K562 (cell line): ENCODE results near the gene MUCL3. TPM values are rescaled to one million over a fixed set of nuclear protein-coding genes. Genes with fewer than 3 reads are reported as not detected.
A peak's percentile ranks its signal among the peaks of the same experiment; 100 is the strongest.

Experiments
- ATAC-seq: fragments of 200-7000 bp; cut with Tn5 transposase; 3 replicates; pipeline ENCODE4 v1.9.1; 2020; ENCODE audit warnings: moderate library complexity
- BruUV-seq: library from RNA; stranded (reverse); fragments of 400-500 nt; replicated peaks from 2 replicates; lab custom pipeline; 2021; lab: Mats Ljungman, UMichigan
- CTCF ChIA-PET: fragments of 300-600 bp; formaldehyde crosslinking; extraction: SDS; loops from one replicate; lab custom pipeline; 2021; ENCODE audit warnings: low intra/inter-chr PET ratio; lab: Yijun Ruan, JAX
- POLR2A ChIA-PET: fragments of 300-600, 350-650 bp; sonication (Branson Sonifier 250); formaldehyde crosslinking; extraction: SDS; loops from one replicate; lab custom pipeline; 2021; ENCODE audit warnings: antibody characterized with exemption, inconsistent platforms; lab: Yijun Ruan, JAX
- DNase-seq, 4 experiments: peaks; one replicate each; pipeline versions ENCODE4 v3.0.0 to v3.0.0-alpha.2; 2011 to 2018; ENCODE audit warnings: low spot score in 3 of 4, mixed read lengths in 3 of 4; ENCODE audit errors: extremely low read depth in 1 of 4
- FAIRE-seq: peaks from 2 replicates; lab custom pipeline; 2011; peaks lifted over from hg19 to GRCh38; lab: Jason Lieb, UNC
- H2AFZ ChIP-seq: 2 replicates; pipeline ENCODE4 v1.6.0; 2011; ENCODE audit warnings: low read depth, low read length, control low read depth, inconsistent platforms
- H3K27ac ChIP-seq: fragments of 200-600 bp; 3 replicates; pipeline ENCODE4 v1.8.0; 2011; ENCODE audit warnings: low read depth, mild to moderate bottlenecking, control low read depth, inconsistent platforms, low read length, moderate library complexity, mixed read lengths; ENCODE audit errors: extremely low read depth
- H3K27me3 ChIP-seq, 2 experiments: fragments of 300-600 bp in 1 of 2; 2 replicates in 1 of 2; 3 replicates in 1 of 2; pipeline versions ENCODE4 v1.6.0 to v1.8.0; 2011; ENCODE audit warnings: inconsistent platforms in 2 of 2, low read length in 2 of 2, mild to moderate bottlenecking in 1 of 2, mixed read lengths in 1 of 2, moderate library complexity in 1 of 2; ENCODE audit not compliant: control insufficient read depth in 2 of 2, insufficient read depth in 2 of 2
- H3K36me3 ChIP-seq: fragments of 300-600 bp; 3 replicates; pipeline ENCODE4 v1.8.0; 2011; ENCODE audit warnings: mild to moderate bottlenecking, low read length, inconsistent platforms; ENCODE audit not compliant: control insufficient read depth, insufficient read depth
- H3K4me1 ChIP-seq, 2 experiments: fragments of 200-600 bp in 1 of 2; replicated peaks in 1 of 2; 2 replicates in 1 of 2; 3 replicates in 1 of 2; pipeline versions ENCODE4 v1.5.1 to v1.8.0; 2011; ENCODE audit warnings: inconsistent platforms in 2 of 2, low read length in 2 of 2, mild to moderate bottlenecking in 1 of 2, mixed read lengths in 1 of 2, moderate library complexity in 1 of 2; ENCODE audit not compliant: control insufficient read depth in 2 of 2, insufficient read depth in 2 of 2
- H3K4me2 ChIP-seq: 2 replicates; pipeline ENCODE4 v1.6.1; 2011; ENCODE audit warnings: low read length, control low read depth, inconsistent platforms, mixed read lengths; ENCODE audit not compliant: insufficient read depth
- H3K4me3 ChIP-seq: fragments of 200-600 bp; sonication (generic), shearing (Covaris generic); 2 replicates; pipeline ENCODE4 v1.5.1; 2016; ENCODE audit warnings: control low read depth, inconsistent platforms
- H3K79me2 ChIP-seq: fragments of 200-600 bp; 3 replicates; pipeline ENCODE4 v1.8.0; 2011; ENCODE audit warnings: low read length, inconsistent platforms; ENCODE audit not compliant: control insufficient read depth, insufficient read depth
- H3K9ac ChIP-seq, 2 experiments: 2 replicates each; pipeline versions ENCODE4 v1.6.0 to v1.6.1; 2011; ENCODE audit warnings: low read depth in 2 of 2, low read length in 2 of 2, control low read depth in 1 of 2, inconsistent platforms in 1 of 2, mild to moderate bottlenecking in 1 of 2, mixed read lengths in 1 of 2; ENCODE audit not compliant: insufficient read depth in 1 of 2
- H3K9me1 ChIP-seq: one replicate; pipeline ENCODE4 v1.6.0; 2011; ENCODE audit warnings: inconsistent platforms, mild to moderate bottlenecking, low read length, moderate library complexity; ENCODE audit not compliant: control insufficient read depth, insufficient read depth
- H3K9me3 ChIP-seq: replicated peaks from 2 replicates; pipeline ENCODE4 v1.5.1; 2011; ENCODE audit warnings: low read depth, low read length, inconsistent platforms; ENCODE audit not compliant: control insufficient read depth, insufficient read depth
- H4K20me1 ChIP-seq: replicated peaks from 2 replicates; pipeline ENCODE4 v1.6.1; 2011; ENCODE audit warnings: low read length, inconsistent platforms, mixed read lengths; ENCODE audit not compliant: control insufficient read depth, insufficient read depth
- CC2D1A ChIP-seq: fragments of 450-650 bp; IDR thresholded peaks from 2 replicates; pipeline ENCODE4 v1.6.1; 2017; ENCODE audit warnings: mild to moderate bottlenecking
- CTCFL ChIP-seq: IDR thresholded peaks from 2 replicates; pipeline ENCODE4 v1.6.1; 2011; ENCODE audit warnings: borderline replicate concordance, low read depth, mild to moderate bottlenecking, moderate library complexity, low read length; ENCODE audit not compliant: insufficient read depth, poor library complexity, severe bottlenecking
- E2F5 ChIP-seq: sonication (generic); formaldehyde crosslinking; IDR thresholded peaks from 2 replicates; pipeline ENCODE4 v1.8.0; 2022; ENCODE audit warnings: mild to moderate bottlenecking, missing genetic modification reagents
- ETS1 ChIP-seq: conservative IDR thresholded peaks from 2 replicates; pipeline ENCODE4 v1.6.1; 2011; ENCODE audit warnings: low read depth, mild to moderate bottlenecking, low read length; ENCODE audit not compliant: control insufficient read depth
- HDAC3 ChIP-seq: fragments of 450-650 bp; IDR thresholded peaks from 2 replicates; pipeline ENCODE4 v1.6.1; 2018; ENCODE audit warnings: borderline replicate concordance, mild to moderate bottlenecking, moderate library complexity; ENCODE audit not compliant: partially characterized antibody
- MAFK ChIP-seq: IDR thresholded peaks from 2 replicates; pipeline ENCODE4 v1.6.1; 2011; ENCODE audit warnings: low read length, improper control_type of control experiment
- NFRKB ChIP-seq: fragments of 450-650 bp; IDR thresholded peaks from 2 replicates; pipeline ENCODE4 v1.6.1; 2016; ENCODE audit warnings: low read depth
- NR2C2 ChIP-seq, 2 experiments: fragments of 200-800 bp in 1 of 2; sonication (Bioruptor generic) in 1 of 2; sonication (generic) in 1 of 2; formaldehyde crosslinking in 1 of 2; IDR thresholded peaks; 2 replicates each; pipeline versions ENCODE4 v1.6.1 to v1.8.0; 2016 to 2022; ENCODE audit warnings: mild to moderate bottlenecking in 1 of 2, missing compliant biosample characterization in 1 of 2, missing genetic modification characterization in 1 of 2, missing genetic modification reagents in 1 of 2
- PBX2 ChIP-seq, 2 experiments: IDR thresholded peaks in 1 of 2; conservative IDR thresholded peaks in 1 of 2; 2 replicates each; pipeline ENCODE4 v1.6.1; 2016; ENCODE audit warnings: low read depth in 2 of 2, mild to moderate bottlenecking in 1 of 2, missing compliant biosample characterization in 1 of 2, missing genetic modification characterization in 1 of 2, moderate library complexity in 1 of 2
- PTBP1 ChIP-seq: fragments of 200-400 bp; formaldehyde crosslinking; IDR thresholded peaks from 2 replicates; pipeline ENCODE4 v1.6.1; 2017; ENCODE audit warnings: low read depth, low read length
- RBM22 ChIP-seq: fragments of 200-400 bp; formaldehyde crosslinking; IDR thresholded peaks from 2 replicates; pipeline ENCODE4 v1.6.1; 2018; ENCODE audit warnings: low read length, low read depth; ENCODE audit not compliant: poor library complexity, severe bottlenecking
- SIN3B ChIP-seq: fragments of 450-650 bp; IDR thresholded peaks from 2 replicates; pipeline ENCODE4 v1.6.1; 2017; ENCODE audit warnings: low read depth, mild to moderate bottlenecking, moderate library complexity
- SREBF1 ChIP-seq: fragments of 150-350 bp; IDR thresholded peaks from 2 replicates; pipeline ENCODE4 v1.6.1; 2014; ENCODE audit warnings: antibody characterized with exemption, low read depth, low read length, borderline replicate concordance
- ZBTB17 ChIP-seq: fragments of 450-650 bp; formaldehyde crosslinking; IDR thresholded peaks from 2 replicates; pipeline ENCODE4 v1.4.0; 2020; ENCODE audit warnings: mild to moderate bottlenecking
- WGBS: fragments of 100-300 bp; shearing (Covaris generic); methylation state at CpG from one replicate; pipeline ENCODE4 v1.1.6; 2016; ENCODE audit warnings: low coverage, mixed read lengths; ENCODE audit not compliant: insufficient coverage; ENCODE audit errors: missing lambda C conversion rate; 5-methylcytosine and 5-hydroxymethylcytosine counted together
- in situ Hi-C: fragments of 300-500 bp; cut with MboI; formaldehyde crosslinking; loops from 4 replicates; pipeline ENCODE4 v1.15.0; 2018; ENCODE audit warnings: inconsistent platforms, mixed read lengths
- intact Hi-C: fragments of 100-400 bp; cut with micrococcal nuclease; formaldehyde crosslinking; loops from 2 replicates; pipeline ENCODE4 v1.14.2; 2022
- polyA plus RNA-seq, 8 experiments: library from polyadenylated mRNA; depleted of rRNA in 4 of 8; stranded (reverse) in 5 of 8; unstranded in 3 of 8; fragments of >200 nt; fragmentation: Nextera tagmentation in 2 of 8; fragmentation: Illumina TruSeq in 1 of 8; extraction: Ambion mirVana in 2 of 8; extraction: Trizol in 1 of 8; gene quantifications; 2 replicates each; pipeline versions ENCODE4 v1.2.1 to v1.2.3, GENCODE V29; 2011 to 2014; ENCODE audit warnings: inconsistent platforms in 1 of 8, missing spikeins in 1 of 8
- total RNA-seq, 7 experiments: library from RNA; depleted of rRNA in 6 of 7; stranded (reverse); fragments of >200 nt in 6 of 7; fragmentation: Illumina TruSeq in 2 of 7; extraction: Trizol in 2 of 7; gene quantifications; 2 replicates each; pipeline versions ENCODE4 v1.2.1 to v1.2.3, GENCODE V29; 2011 to 2021; ENCODE audit warnings: low replicate concordance in 1 of 7

Gene MUCL3
- total and polyA plus RNA-seq, 9 of the 15 experiments (the other 6 are each of a cell fraction or from before 2014, with no cell fraction given), result 0.07 TPM; not detected in 8

- no peak overlapping the region; the same call in 2 of the 3 replicates for H3K27ac ChIP-seq
- FAIRE-seq (peak; percentile 95), ATAC-seq (peak; percentile 66), DNase-seq (peak; percentile 70 to 82 (median 76))
- no peaks in the 10 kb centered on the region for H3K9me3 ChIP-seq
- peak overlapping the region; percentile 86; the same call in 1 of the 2 replicates for H2AFZ ChIP-seq
- WGBS, result 51% methylated on average over 5 of the region's 5 CpGs
- H4K20me1 ChIP-seq, result no peaks in the 10 kb centered on the region
- H3K79me2 ChIP-seq, result peaks cover 8% of the 10 kb centered on the region; the same call in 2 of the 3 replicates
- peaks cover 15 to 28% of the 10 kb centered on the region in 2 experiments for H3K4me1 ChIP-seq
- H3K4me3 ChIP-seq, result no peak overlapping the region
- ChIA-PET CTCF (interaction anchor here (0.5 to 3.7 kb wide), 13 partner anchors 11 to 434 kb away, joined by 3 to 34 read pairs (median 7); no protein-coding TSS in a partner anchor), POLR2A (interaction anchor here (0.5 to 3.5 kb wide), 11 partner anchors 8 to 1803 kb away, joined by 3 to 11 read pairs (median 4); no protein-coding TSS in a partner anchor)
- H3K4me2 ChIP-seq, result peak overlapping the region; percentile 99
- H3K9me1 ChIP-seq, result no peaks in the 10 kb centered on the region
- peak overlapping the region; percentile 25 to 91; a peak in 3 of 4 replicates for H3K9ac ChIP-seq
- H3K27me3 ChIP-seq, result no peaks in the 10 kb centered on the region
- no TSS peak for BruUV-seq
- intact Hi-C loops, result loop anchor here (1.0 to 2.0 kb wide), 5 partner anchors 39 to 172 kb away; no protein-coding TSS in a partner anchor
- H3K36me3 ChIP-seq, result peaks cover 78% of the 10 kb centered on the region; the same call in 2 of the 3 replicates
- in situ Hi-C loops, result loop anchor here (5.0 to 10.0 kb wide), 2 partner anchors 162 to 459 kb away; no protein-coding TSS in a partner anchor
- TF ChIP-seq NR2C2 (CRISPR knock-in tag; IDR thresholded peaks at IDR 0.05) (no peak), NR2C2 (tag; IDR thresholded peaks at IDR 0.05) (no peak), HDAC3 (no peak), CC2D1A (peak; percentile 80), E2F5 (CRISPR knock-in tag) (no peak), PTBP1 (no peak), ETS1 (no peak), CTCFL (no peak), SIN3B (no peak), SREBF1 (no peak), RBM22 (no peak), ZBTB17 (CRISPR knock-in tag) (no peak), PBX2 (CRISPR knock-in tag; IDR thresholded peaks at IDR 0.05; ENCODE audit: low read depth) (no peak), PBX2 (tag; conservative IDR thresholded peaks at IDR 0.05; ENCODE audit: low read depth) (no peak), NFRKB (no peak), MAFK (no peak)
Measured at GRCh38 chr6:30915591-30915946, 25.2 kb upstream of the MUCL3 start.
